ENCODE measurements around the gene LRRC7.
"Not testable (repeated sequence)": the region's sequence is repeated elsewhere in the genome, so short reads cannot be mapped to it uniquely, and the experiment has no call there.

LRRC7 gene

DNA sequence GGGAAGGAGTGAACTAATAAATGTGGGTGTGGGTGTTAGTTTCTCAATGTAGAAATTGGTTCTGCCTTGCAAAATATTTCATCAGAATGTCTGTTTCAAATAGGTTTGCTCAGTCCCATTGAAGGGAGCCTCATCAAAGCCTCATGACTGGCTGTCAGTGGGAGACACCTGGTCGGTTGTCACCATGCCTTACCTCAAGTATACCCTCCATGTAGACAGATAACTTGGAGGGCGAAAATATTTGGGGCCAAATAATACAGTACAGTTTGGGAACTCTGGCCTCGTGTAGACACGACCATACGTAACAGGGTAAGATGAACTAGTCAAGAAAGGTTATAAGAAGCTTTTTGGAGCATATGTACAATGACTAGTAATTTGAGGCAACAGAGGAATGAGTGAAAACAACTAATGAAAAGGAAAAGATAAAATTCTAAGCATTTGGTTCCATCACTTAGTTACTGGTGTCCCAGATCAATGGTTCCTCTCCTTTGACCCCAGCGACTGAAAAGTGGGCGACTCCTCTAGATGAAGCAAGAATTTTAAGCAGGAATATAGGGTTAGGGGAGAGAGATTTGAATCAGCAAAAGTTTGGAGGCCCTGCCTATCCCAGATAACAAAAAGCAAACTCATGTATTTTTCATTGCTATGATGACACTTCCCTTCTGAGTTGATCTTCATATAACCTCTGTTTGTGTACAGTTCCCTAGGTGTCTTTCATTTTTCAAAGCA, 473.8 kb downstream of the LRRC7 start:
- Histone ChIP-seq H3K4me3 (ENCODE audit: insufficient read depth, low read depth, low read length) (no peak overlapping the region), H3K4me1 (ENCODE audit: control insufficient read depth, insufficient read depth, low read length) (no peaks in the 10 kb centered on the region), H3K36me3 (ENCODE audit: control insufficient read depth, insufficient read depth, low read length) (no peaks in the 10 kb centered on the region), H3K27ac (ENCODE audit: insufficient read depth, low read depth, low read length, poor library complexity, severe bottlenecking) (no peak overlapping the region), H3K27me3 (ENCODE audit: control insufficient read depth, insufficient read depth, low read length, poor library complexity, severe bottlenecking) (no peaks in the 10 kb centered on the region), H3K9me3 (ENCODE audit: control insufficient read depth, low read length) (no peaks in the 10 kb centered on the region)
- WGBS, 2 experiments: 94% methylated on average over 7 of the region's 7 CpGs

- Histone ChIP-seq H3K27ac (ENCODE audit: insufficient read depth, low read depth, low read length, poor library complexity, severe bottlenecking) (no peak overlapping the region), H3K27me3 (ENCODE audit: control insufficient read depth, insufficient read depth, low read length, poor library complexity, severe bottlenecking) (no peaks in the 10 kb centered on the region), H3K4me3 (ENCODE audit: insufficient read depth, low read depth, low read length) (no peak overlapping the region), H3K4me1 (ENCODE audit: control insufficient read depth, insufficient read depth, low read length) (no peaks in the 10 kb centered on the region), H3K9me3 (ENCODE audit: control insufficient read depth, low read length) (no peaks in the 10 kb centered on the region), H3K36me3 (ENCODE audit: control insufficient read depth, insufficient read depth, low read length) (no peaks in the 10 kb centered on the region)
- WGBS, 2 experiments: 90 to 94% methylated on average over 3 of the region's 3 CpGs
These were observed 474.5 kb downstream of the LRRC7 start for GRCh38 chr1:70042090-70042731.

DNA sequence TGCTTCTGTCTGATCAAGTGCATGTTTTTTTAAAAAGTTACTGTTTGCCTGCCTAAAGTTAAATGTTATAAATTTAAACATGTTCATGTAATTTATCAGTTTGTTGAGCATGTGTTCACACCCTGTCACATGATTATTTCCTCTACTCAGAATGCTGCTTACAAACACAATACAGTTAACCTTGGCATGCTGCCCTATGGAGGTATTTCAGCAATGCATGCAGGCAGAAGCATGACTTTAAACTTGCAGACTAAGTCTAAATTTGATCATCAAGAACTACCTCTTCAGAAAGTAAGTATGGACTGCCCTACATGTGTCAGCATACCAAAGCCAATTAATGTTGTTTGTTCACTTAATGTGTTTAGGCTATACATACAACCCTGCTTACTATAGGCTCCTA, 476.1 kb downstream of the LRRC7 start:
- no peaks in the 10 kb centered on the region for H3K9me3 ChIP-seq (ENCODE audit: control insufficient read depth, low read length)
- no peaks in the 10 kb centered on the region for H3K36me3 ChIP-seq (ENCODE audit: control insufficient read depth, insufficient read depth, low read length)
- H3K4me1 ChIP-seq (ENCODE audit: control insufficient read depth, insufficient read depth, low read length): no peaks in the 10 kb centered on the region
- H3K4me3 ChIP-seq (ENCODE audit: insufficient read depth, low read depth, low read length): no peak overlapping the region
- no peak overlapping the region for H3K27ac ChIP-seq (ENCODE audit: insufficient read depth, low read depth, low read length, poor library complexity, severe bottlenecking)
- H3K27me3 ChIP-seq (ENCODE audit: control insufficient read depth, insufficient read depth, low read length, poor library complexity, severe bottlenecking): no peaks in the 10 kb centered on the region

- no peak overlapping the region for H3K27ac ChIP-seq (ENCODE audit: insufficient read depth, low read depth, low read length, poor library complexity, severe bottlenecking)
- WGBS, 2 experiments: 83 to 95% methylated on average over 1 to 2 of the region's 2 CpGs
These were observed 477.1 kb downstream of the LRRC7 start for GRCh38 chr1:70044832-70045231.

GRCh38 chr1:70045581-70045980, 477.9 kb downstream of the LRRC7 start:
- not testable (repeated sequence) for H3K36me3 ChIP-seq (ENCODE audit: control insufficient read depth, insufficient read depth, low read length); H3K4me3 ChIP-seq (ENCODE audit: insufficient read depth, low read depth, low read length); H3K27ac ChIP-seq (ENCODE audit: insufficient read depth, low read depth, low read length, poor library complexity, severe bottlenecking); H3K27me3 ChIP-seq (ENCODE audit: control insufficient read depth, insufficient read depth, low read length, poor library complexity, severe bottlenecking); H3K9me3 ChIP-seq (ENCODE audit: control insufficient read depth, low read length); H3K4me1 ChIP-seq (ENCODE audit: control insufficient read depth, insufficient read depth, low read length)
- WGBS, 2 experiments: 96 to 100% methylated on average over 1 of the region's 1 CpG

More at GRCh38 chr1:70044832-70045231, 477.1 kb downstream of the LRRC7 start:
- Histone ChIP-seq H3K4me3 (ENCODE audit: insufficient read depth, low read depth, low read length) (no peak overlapping the region), H3K36me3 (ENCODE audit: control insufficient read depth, insufficient read depth, low read length) (no peaks in the 10 kb centered on the region), H3K27me3 (ENCODE audit: control insufficient read depth, insufficient read depth, low read length, poor library complexity, severe bottlenecking) (no peaks in the 10 kb centered on the region), H3K4me1 (ENCODE audit: control insufficient read depth, insufficient read depth, low read length) (no peaks in the 10 kb centered on the region), H3K9me3 (ENCODE audit: control insufficient read depth, low read length) (no peaks in the 10 kb centered on the region)

GRCh38 chr1:70048336-70049094, 480.8 kb downstream of the LRRC7 start:
- Histone ChIP-seq H3K9me3 (ENCODE audit: control insufficient read depth, low read length) (no peaks in the 10 kb centered on the region), H3K4me3 (ENCODE audit: insufficient read depth, low read depth, low read length) (no peak overlapping the region), H3K27me3 (ENCODE audit: control insufficient read depth, insufficient read depth, low read length, poor library complexity, severe bottlenecking) (no peaks in the 10 kb centered on the region), H3K4me1 (ENCODE audit: control insufficient read depth, insufficient read depth, low read length) (no peaks in the 10 kb centered on the region), H3K36me3 (ENCODE audit: control insufficient read depth, insufficient read depth, low read length) (no peaks in the 10 kb centered on the region), H3K27ac (ENCODE audit: insufficient read depth, low read depth, low read length, poor library complexity, severe bottlenecking) (no peak overlapping the region)
- 80 to 90% methylated on average over 1 of the region's 1 CpG for WGBS, 2 experiments

GRCh38 chr1:70051926-70052325, 484.2 kb downstream of the LRRC7 start:
- WGBS, 2 experiments: 70% methylated on average over 1 of the region's 1 CpG; no CpG with 5 or more reads in 1 of the 2 experiments
- Histone ChIP-seq H3K36me3 (ENCODE audit: control insufficient read depth, insufficient read depth, low read length) (no peaks in the 10 kb centered on the region), H3K27me3 (ENCODE audit: control insufficient read depth, insufficient read depth, low read length, poor library complexity, severe bottlenecking) (no peaks in the 10 kb centered on the region), H3K4me1 (ENCODE audit: control insufficient read depth, insufficient read depth, low read length) (no peaks in the 10 kb centered on the region), H3K27ac (ENCODE audit: insufficient read depth, low read depth, low read length, poor library complexity, severe bottlenecking) (no peak overlapping the region), H3K4me3 (ENCODE audit: insufficient read depth, low read depth, low read length) (no peak overlapping the region), H3K9me3 (ENCODE audit: control insufficient read depth, low read length) (no peaks in the 10 kb centered on the region)

DNA sequence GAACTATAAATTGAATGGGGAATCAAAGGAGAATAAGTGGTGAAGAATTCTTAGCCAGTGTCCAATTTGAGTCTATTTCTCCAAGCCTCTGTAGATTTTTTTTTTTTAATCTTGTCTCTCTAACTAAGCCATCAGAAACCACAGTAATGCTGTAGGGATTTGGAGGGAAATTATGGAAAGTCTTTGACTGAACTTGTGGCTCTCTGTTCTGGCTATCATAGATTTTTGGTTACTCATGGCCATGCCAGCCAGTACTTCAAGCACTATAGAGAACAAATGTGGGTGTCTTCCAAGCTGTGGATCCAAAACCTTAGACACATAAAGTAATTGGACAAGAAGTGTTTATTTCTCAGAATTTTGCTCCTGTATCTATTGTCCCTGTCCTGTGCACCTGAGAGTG, 489.8 kb downstream of the LRRC7 start:
- H3K9me3 ChIP-seq (ENCODE audit: control insufficient read depth, low read length): no peaks in the 10 kb centered on the region
- H3K4me3 ChIP-seq (ENCODE audit: insufficient read depth, low read depth, low read length): no peak overlapping the region
- H3K27me3 ChIP-seq (ENCODE audit: control insufficient read depth, insufficient read depth, low read length, poor library complexity, severe bottlenecking): no peaks in the 10 kb centered on the region
- H3K27ac ChIP-seq (ENCODE audit: insufficient read depth, low read depth, low read length, poor library complexity, severe bottlenecking): no peak overlapping the region
- H3K36me3 ChIP-seq (ENCODE audit: control insufficient read depth, insufficient read depth, low read length): no peaks in the 10 kb centered on the region
- no peaks in the 10 kb centered on the region for H3K4me1 ChIP-seq (ENCODE audit: control insufficient read depth, insufficient read depth, low read length)

DNA sequence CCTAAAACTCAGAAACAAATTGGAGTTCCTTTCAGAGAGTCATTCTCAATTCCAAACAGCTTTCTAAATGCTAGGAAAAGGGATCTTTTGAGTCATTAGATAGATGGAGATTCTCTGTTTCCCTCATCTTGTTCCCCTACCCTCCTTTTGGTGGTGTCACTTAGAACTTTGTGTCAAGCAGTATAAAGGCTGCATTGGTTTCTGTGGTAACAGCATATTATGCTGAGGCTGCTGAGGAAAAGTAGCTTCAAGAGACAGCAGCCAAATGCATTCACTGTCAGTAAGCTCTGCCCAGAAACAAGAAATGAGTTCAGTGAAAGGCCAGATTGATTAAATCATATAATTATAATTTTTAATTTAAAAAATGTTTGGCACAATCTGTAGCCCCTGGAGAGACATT, 493.5 kb downstream of the LRRC7 start:
- H3K27ac ChIP-seq (ENCODE audit: insufficient read depth, low read depth, low read length, poor library complexity, severe bottlenecking): no peak overlapping the region
- no peaks in the 10 kb centered on the region for H3K36me3 ChIP-seq (ENCODE audit: control insufficient read depth, insufficient read depth, low read length)
- H3K9me3 ChIP-seq (ENCODE audit: control insufficient read depth, low read length): no peaks in the 10 kb centered on the region
- H3K4me1 ChIP-seq (ENCODE audit: control insufficient read depth, insufficient read depth, low read length): no peaks in the 10 kb centered on the region
- H3K27me3 ChIP-seq (ENCODE audit: control insufficient read depth, insufficient read depth, low read length, poor library complexity, severe bottlenecking): no peaks in the 10 kb centered on the region
- H3K4me3 ChIP-seq (ENCODE audit: insufficient read depth, low read depth, low read length): no peak overlapping the region

DNA sequence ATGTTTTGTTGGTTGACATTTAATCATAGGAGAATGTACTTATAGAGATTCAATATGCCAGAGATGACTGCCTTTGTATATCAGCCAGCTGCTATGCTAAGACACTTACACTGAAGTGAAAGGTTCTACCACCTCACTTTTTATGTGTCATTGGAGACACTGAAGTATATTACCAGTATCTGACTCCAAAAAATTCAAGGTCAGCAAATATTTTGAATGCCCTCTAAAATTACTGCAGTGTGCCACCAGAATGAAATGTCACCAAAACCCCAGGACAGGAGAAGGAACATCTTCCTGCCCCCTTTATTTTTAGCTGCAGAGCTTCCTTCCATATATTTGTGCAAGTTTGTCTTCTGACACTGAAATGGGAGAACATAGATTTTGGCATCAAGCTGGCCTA, 496.1 kb downstream of the LRRC7 start:
- no peak overlapping the region for H3K27ac ChIP-seq (ENCODE audit: insufficient read depth, low read depth, low read length, poor library complexity, severe bottlenecking)
- H3K9me3 ChIP-seq (ENCODE audit: control insufficient read depth, low read length): no peaks in the 10 kb centered on the region
- H3K4me3 ChIP-seq (ENCODE audit: insufficient read depth, low read depth, low read length): no peak overlapping the region
- no peaks in the 10 kb centered on the region for H3K27me3 ChIP-seq (ENCODE audit: control insufficient read depth, insufficient read depth, low read length, poor library complexity, severe bottlenecking)
- H3K36me3 ChIP-seq (ENCODE audit: control insufficient read depth, insufficient read depth, low read length): no peaks in the 10 kb centered on the region
- no peaks in the 10 kb centered on the region for H3K4me1 ChIP-seq (ENCODE audit: control insufficient read depth, insufficient read depth, low read length)
